PC-3 (cell line): ENCODE data around the gene CCDC32. TPM values are rescaled to one million over a fixed set of nuclear protein-coding genes. Genes with fewer than 3 reads are reported as not detected.

ENCODE experiments used
- ATAC-seq: fragments of 200-7000 bp; cut with Tn5 transposase; 2 replicates; pipeline ENCODE4 v1.9.1; 2020; ENCODE audit warnings: mild to moderate bottlenecking, moderate library complexity
- Bru-seq: library from RNA; stranded (reverse); fragments of 400-500 nt; gene quantifications from one replicate; lab custom pipeline; 2021; lab: Mats Ljungman, UMichigan
- BruChase-seq, 2 experiments: library from RNA; stranded (reverse); fragments of 400-500 nt; gene quantifications; one replicate each; lab custom pipeline; 2021; lab: Mats Ljungman, UMichigan
- BruUV-seq: library from RNA; stranded (reverse); fragments of 400-500 nt; replicated peaks from 2 replicates; lab custom pipeline; 2021; lab: Mats Ljungman, UMichigan
- CTCF ChIA-PET: fragments of 300-600 bp; sonication (Branson Sonifier 250); formaldehyde crosslinking; loops from one replicate; lab custom pipeline; 2022; ENCODE audit warnings: antibody characterized with exemption; lab: Charles Lee
- POLR2A ChIA-PET: fragments of 300-600 bp; sonication (Branson Sonifier 250); formaldehyde crosslinking; loops from one replicate; lab custom pipeline; 2022; ENCODE audit warnings: antibody characterized with exemption; ENCODE audit not compliant: unreplicated experiment; lab: Charles Lee
- DNase-seq: peaks from one replicate; pipeline ENCODE4 v3.0.0-alpha.2; 2015
- H2AFZ ChIP-seq: fragments of 300-600 bp; sonication (generic); 2 replicates; pipeline ENCODE4 v1.6.0; 2016; ENCODE audit warnings: antibody characterized with exemption, low read length
- H3F3A ChIP-seq: fragments of 300-600 bp; sonication (generic); one replicate; pipeline ENCODE4 v1.6.0; 2017; ENCODE audit warnings: antibody characterized with exemption, low read length, control low read depth, mild to moderate bottlenecking; ENCODE audit not compliant: unreplicated experiment
- H3K27ac ChIP-seq: fragments of 300-600 bp; sonication (generic); 2 replicates; pipeline ENCODE4 v1.5.1; 2016; ENCODE audit warnings: mild to moderate bottlenecking, low read length
- H3K27me3 ChIP-seq: fragments of 300-600 bp; sonication (generic); 2 replicates; pipeline ENCODE4 v1.6.1; 2016; ENCODE audit warnings: low read length, mixed read lengths
- H3K36me3 ChIP-seq: fragments of 300-600 bp; sonication (generic); 2 replicates; pipeline ENCODE4 v1.6.1; 2016; ENCODE audit warnings: low read depth, mixed run types, low read length, mixed read lengths
- H3K4me1 ChIP-seq: fragments of 300-600 bp; sonication (generic); 2 replicates; pipeline ENCODE4 v1.5.1; 2016; ENCODE audit warnings: low read length; ENCODE audit not compliant: insufficient read depth
- H3K4me2 ChIP-seq: fragments of 300-600 bp; sonication (generic); 2 replicates; pipeline ENCODE4 v1.6.0; 2016; ENCODE audit warnings: low read length
- H3K4me3 ChIP-seq: fragments of 300-600 bp; sonication (generic); 2 replicates; pipeline ENCODE4 v1.5.1; 2016; ENCODE audit warnings: mild to moderate bottlenecking, low read length, mixed read lengths
- H3K79me2 ChIP-seq: fragments of 300-600 bp; sonication (generic); 2 replicates; pipeline ENCODE4 v1.6.1; 2017; ENCODE audit warnings: low read length, mixed read lengths
- H3K9ac ChIP-seq: fragments of 300-600 bp; sonication (generic); 2 replicates; pipeline ENCODE4 v1.6.0; 2016; ENCODE audit warnings: mild to moderate bottlenecking, low read length
- H3K9me2 ChIP-seq: fragments of 300-600 bp; sonication (generic); replicated peaks from 2 replicates; pipeline ENCODE4 v1.6.1; 2016; ENCODE audit warnings: mixed run types, low read length, mixed read lengths
- H3K9me3 ChIP-seq: fragments of 300-600 bp; sonication (generic); 2 replicates; pipeline ENCODE4 v1.6.1; 2016; ENCODE audit warnings: low read length, mixed read lengths
- H4K20me1 ChIP-seq: fragments of 300-600 bp; sonication (generic); 2 replicates; pipeline ENCODE4 v1.6.1; 2016; ENCODE audit warnings: low read length, mixed read lengths
- EZH2 ChIP-seq: fragments of 300-600 bp; sonication (generic); IDR thresholded peaks from one replicate; pipeline ENCODE4 v1.6.1; 2017; ENCODE audit warnings: antibody characterized with exemption, mild to moderate bottlenecking, low read length; ENCODE audit not compliant: unreplicated experiment
- EZH2phosphoT487 ChIP-seq: fragments of 300-600 bp; sonication (generic); IDR thresholded peaks from 2 replicates; pipeline ENCODE4 v1.6.1; 2018; ENCODE audit warnings: mild to moderate bottlenecking, antibody characterized with exemption, low read length, borderline replicate concordance
- intact Hi-C: fragments of 100-400 bp; cut with micrococcal nuclease; formaldehyde crosslinking; loops from 2 replicates; pipeline ENCODE4 v1.9.0; 2023
- long read RNA-seq: library from polyadenylated mRNA; unstranded; transcript quantifications from one replicate; pipeline ENCODE4 v2.0.0, GENCODE V29; 2021; ENCODE audit not compliant: unreplicated experiment
- total RNA-seq: library from RNA; depleted of rRNA; stranded (reverse); fragments of >200 nt; gene quantifications from 2 replicates; pipeline ENCODE4 v1.2.3, GENCODE V29; 2014; rRNA removed
- TF ChIP-seq, protein P1 (sequence below): fragments of 300-600 bp; sonication (generic); conservative IDR thresholded peaks from 2 replicates; pipeline ENCODE4 v1.5.1; 2017; ENCODE audit warnings: antibody characterized with exemption, low read depth, mild to moderate bottlenecking, low read length

CCDC32 gene, protein sequence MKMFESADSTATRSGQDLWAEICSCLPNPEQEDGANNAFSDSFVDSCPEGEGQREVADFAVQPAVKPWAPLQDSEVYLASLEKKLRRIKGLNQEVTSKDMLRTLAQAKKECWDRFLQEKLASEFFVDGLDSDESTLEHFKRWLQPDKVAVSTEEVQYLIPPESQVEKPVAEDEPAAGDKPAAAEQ
- total RNA-seq, result 16.1 and 19.9 TPM in 2 replicates
- Bru-seq, nascent RNA, result percentile 65 among the genes with signal in this experiment
- BruChase-seq, experiment 1, labeled RNA remaining after a 6-hour chase, result percentile 78 among the genes with signal in this experiment
- percentile 78 among the genes with signal in this experiment for BruChase-seq, experiment 2, labeled RNA remaining after a 2-hour chase
- long read RNA-seq, transcript CCDC32-202 (4 exons, 1,519 nt), result major isoform, 21 of 30 reads
- long read RNA-seq, partial matches to known transcripts, result 0 of 30 reads
- long read RNA-seq, other reads (novel, unspliced or antisense), result 8 of 30 reads

GRCh38 chr15:40564591-40565332 is at the start of gene CCDC32:
Gene CCDC32 (minus strand): TSS chr15:40565042. CDS start chr15:40563015, 2,027 bp downstream.
- TSS peak; percentile 83 for BruUV-seq
- CTCF ChIA-PET, result interaction anchor here (0.6 to 1.1 kb wide), 5 partner anchors 19 to 342 kb away, joined by 3 to 6 read pairs (median 4); no protein-coding TSS in a partner anchor
- Histone ChIP-seq H3K9ac (peak within 1 kb of the TSS; percentile 76), H3K4me3 (peak within 1 kb of the TSS; percentile 92), H3K79me2 (peaks cover 27% of the 10 kb centered on the region), H3K4me2 (peak within 1 kb of the TSS; percentile 91), H3K9me3 (no peaks in the 10 kb centered on the region), H3K4me1 (peaks cover 14% of the 10 kb centered on the region; the same call in 1 of the 2 replicates), H3K27me3 (no peaks in the 10 kb centered on the region), H2AFZ (peak within 1 kb of the TSS; percentile 90), H3K36me3 (0 out of 2 replicates have a peak, but pooled peaks cover 3% of the 10 kb centered on the region), H3K27ac (peak within 1 kb of the TSS; percentile 32), H3F3A (no peaks in the 10 kb centered on the region), H4K20me1 (no peaks in the 10 kb centered on the region), H3K9me2 (no peaks in the 10 kb centered on the region)
- peak; percentile 95 for ATAC-seq
- TF ChIP-seq EZH2phosphoT487 (no peak), EZH2 (no peak)
- TF ChIP-seq, protein P1, sequence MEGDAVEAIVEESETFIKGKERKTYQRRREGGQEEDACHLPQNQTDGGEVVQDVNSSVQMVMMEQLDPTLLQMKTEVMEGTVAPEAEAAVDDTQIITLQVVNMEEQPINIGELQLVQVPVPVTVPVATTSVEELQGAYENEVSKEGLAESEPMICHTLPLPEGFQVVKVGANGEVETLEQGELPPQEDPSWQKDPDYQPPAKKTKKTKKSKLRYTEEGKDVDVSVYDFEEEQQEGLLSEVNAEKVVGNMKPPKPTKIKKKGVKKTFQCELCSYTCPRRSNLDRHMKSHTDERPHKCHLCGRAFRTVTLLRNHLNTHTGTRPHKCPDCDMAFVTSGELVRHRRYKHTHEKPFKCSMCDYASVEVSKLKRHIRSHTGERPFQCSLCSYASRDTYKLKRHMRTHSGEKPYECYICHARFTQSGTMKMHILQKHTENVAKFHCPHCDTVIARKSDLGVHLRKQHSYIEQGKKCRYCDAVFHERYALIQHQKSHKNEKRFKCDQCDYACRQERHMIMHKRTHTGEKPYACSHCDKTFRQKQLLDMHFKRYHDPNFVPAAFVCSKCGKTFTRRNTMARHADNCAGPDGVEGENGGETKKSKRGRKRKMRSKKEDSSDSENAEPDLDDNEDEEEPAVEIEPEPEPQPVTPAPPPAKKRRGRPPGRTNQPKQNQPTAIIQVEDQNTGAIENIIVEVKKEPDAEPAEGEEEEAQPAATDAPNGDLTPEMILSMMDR, result no peak
- intact Hi-C loops, result no loop called here
- DNase-seq, result peak; percentile 99
- POLR2A ChIA-PET, result interaction anchor here (0.5 to 1.0 kb wide), 6 partner anchors 25 to 547 kb away, joined by 3 to 12 read pairs (median 4); partner anchors contain the start of gene IVD

- intact Hi-C loops, result no loop called here
- Histone ChIP-seq H3K36me3 (peaks cover 18% of the 10 kb centered on the region; the same call in 1 of the 2 replicates), H3F3A (no peaks in the 10 kb centered on the region), H3K4me2 (no peak overlapping the region), H3K27ac (no peak overlapping the region), H3K79me2 (no peaks in the 10 kb centered on the region), H4K20me1 (no peaks in the 10 kb centered on the region), H3K27me3 (no peaks in the 10 kb centered on the region), H3K4me1 (no peaks in the 10 kb centered on the region), H2AFZ (no peak overlapping the region), H3K9me3 (no peaks in the 10 kb centered on the region), H3K4me3 (no peak overlapping the region), H3K9me2 (no peaks in the 10 kb centered on the region), H3K9ac (no peak overlapping the region)
- DNase-seq, result no peak
- CTCF ChIA-PET, result no interaction called here
- ATAC-seq, result no peak
- POLR2A ChIA-PET, result no interaction called here
- no TSS peak for BruUV-seq
- no peak for TF ChIP-seq EZH2phosphoT487
- TF ChIP-seq, protein P1, result no peak
- no peak for TF ChIP-seq EZH2
These were observed 48.2 kb upstream of the CCDC32 start for GRCh38 chr15:40613080-40613479.
